Skeletal muscle satellite cell (primary cell): ENCODE results near the gene MFAP1.
"Not testable (repeated sequence)": the region's sequence is repeated elsewhere in the genome, so short reads cannot be mapped to it uniquely, and the experiment has no call there.

Experiments
- H3K27me3 ChIP-seq: 2 replicates; pipeline ENCODE4 v1.7.0; 2013; ENCODE audit warnings: low read length; ENCODE audit not compliant: control insufficient read depth, insufficient read depth
- H3K36me3 ChIP-seq: 2 replicates; pipeline ENCODE4 v1.7.0; 2013; ENCODE audit warnings: mild to moderate bottlenecking, control low read depth, low read length; ENCODE audit not compliant: insufficient read depth
- H3K4me1 ChIP-seq: 2 replicates; pipeline ENCODE4 v1.7.0; 2013; ENCODE audit warnings: low read length; ENCODE audit not compliant: control insufficient read depth, insufficient read depth
- H3K4me2 ChIP-seq: 2 replicates; pipeline ENCODE4 v1.7.0; 2013; ENCODE audit warnings: mild to moderate bottlenecking, low read length
- H3K4me3 ChIP-seq: 2 replicates; pipeline ENCODE4 v1.7.0; 2013; ENCODE audit warnings: low read length
- H3K9ac ChIP-seq: 2 replicates; pipeline ENCODE4 v1.7.0; 2013; ENCODE audit warnings: mild to moderate bottlenecking, low read depth, low read length, moderate library complexity
- H3K9me3 ChIP-seq: replicated peaks from 2 replicates; pipeline ENCODE4 v1.7.0; 2013; ENCODE audit warnings: mild to moderate bottlenecking, control low read depth, low read length

Gene MFAP1

DNA sequence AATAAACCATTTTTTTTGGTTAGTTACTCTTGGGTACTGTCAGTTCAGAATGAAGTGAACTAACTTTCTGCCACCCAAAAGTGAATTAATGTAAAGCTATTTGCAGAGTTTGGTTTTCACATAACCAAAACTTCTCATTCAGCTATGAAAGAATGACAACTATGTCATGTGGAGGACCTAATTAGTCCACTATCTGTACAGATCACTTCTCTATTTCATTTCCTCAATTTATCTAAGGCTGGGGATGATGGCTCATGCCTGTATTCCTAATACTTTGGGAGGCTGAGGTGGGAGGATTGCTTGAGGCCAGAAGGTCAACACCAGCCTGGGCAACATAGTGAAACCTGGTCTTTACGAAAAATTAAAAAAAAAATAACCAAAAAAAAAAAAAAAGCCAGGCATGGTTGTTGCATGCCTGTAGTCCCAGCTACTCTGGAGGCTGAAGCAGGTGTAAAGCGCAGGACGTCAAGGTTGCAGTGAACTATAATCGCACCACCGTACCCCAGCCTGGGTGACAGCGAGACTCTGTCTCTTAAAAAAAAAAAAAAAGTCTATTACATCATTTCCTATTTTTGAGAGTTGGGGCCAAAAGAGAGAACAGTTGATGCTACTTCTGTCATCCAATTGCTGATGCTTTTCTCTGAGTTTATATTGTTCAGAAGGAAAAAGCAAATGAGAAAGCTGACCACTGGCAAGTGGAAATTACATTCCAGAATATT, 15.4 kb downstream of the MFAP1 start:
- no peak overlapping the region for H3K9ac ChIP-seq
- no peaks in the 10 kb centered on the region for H3K4me1 ChIP-seq
- no peak overlapping the region for H3K4me2 ChIP-seq
- no peak overlapping the region for H3K4me3 ChIP-seq
- no peaks in the 10 kb centered on the region for H3K27me3 ChIP-seq
- H3K36me3 ChIP-seq = peaks cover 68% of the 10 kb centered on the region
- H3K9me3 ChIP-seq = no peaks in the 10 kb centered on the region

DNA sequence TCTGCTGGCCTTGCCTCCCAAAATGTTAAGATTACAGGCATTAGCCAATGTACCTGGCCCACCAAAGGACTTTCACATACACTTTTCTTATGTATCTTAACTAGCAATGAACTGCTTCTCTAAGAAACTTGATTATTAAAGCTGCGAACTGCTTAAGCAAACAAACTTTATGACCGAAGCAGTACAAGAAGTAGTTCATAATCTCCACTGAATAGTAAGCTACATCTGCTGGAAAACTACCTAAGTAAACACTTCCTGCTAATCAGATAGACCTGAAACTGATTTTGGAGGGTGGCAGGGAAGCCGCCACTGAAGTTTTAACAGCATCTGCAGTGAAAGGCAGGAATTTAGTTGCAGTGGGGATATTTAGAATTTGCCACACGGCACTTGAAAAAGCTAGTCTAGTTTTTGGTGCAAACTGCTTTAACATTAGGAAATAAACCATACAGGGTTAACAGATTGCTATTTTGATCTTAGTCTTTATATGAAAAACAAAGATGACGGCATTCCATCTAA, 16.0 kb downstream of the MFAP1 start:
- peaks cover 63% of the 10 kb centered on the region for H3K36me3 ChIP-seq
- H3K9ac ChIP-seq = no peak overlapping the region
- no peaks in the 10 kb centered on the region for H3K4me1 ChIP-seq
- H3K4me2 ChIP-seq = no peak overlapping the region
- no peaks in the 10 kb centered on the region for H3K9me3 ChIP-seq
- H3K4me3 ChIP-seq = no peak overlapping the region
- no peaks in the 10 kb centered on the region for H3K27me3 ChIP-seq

DNA sequence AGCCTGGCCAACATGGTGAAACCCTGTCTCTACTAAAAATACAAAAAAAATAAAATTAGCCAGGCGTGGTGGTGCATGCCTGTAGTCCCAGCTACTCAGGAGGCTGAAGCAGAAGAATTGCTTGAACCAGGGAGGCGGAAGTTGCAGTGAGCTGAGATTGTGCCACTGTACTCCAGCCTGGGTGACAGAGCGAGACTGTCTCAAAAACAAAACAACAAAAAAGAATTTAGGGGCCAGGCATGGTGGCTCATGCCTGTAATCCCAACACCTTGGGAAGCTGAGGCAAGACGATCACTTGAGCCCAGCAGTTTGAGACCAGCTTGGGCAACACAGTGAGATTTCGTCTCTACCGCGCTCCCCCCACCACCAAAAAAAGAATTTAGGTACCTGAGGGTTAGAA, 21.8 kb downstream of the MFAP1 start:
- H3K4me3 ChIP-seq, H3K27me3 ChIP-seq, H3K9me3 ChIP-seq, H3K9ac ChIP-seq, H3K4me2 ChIP-seq: not testable (repeated sequence)
- peaks cover 11% of the 10 kb centered on the region for H3K4me1 ChIP-seq
- H3K36me3 ChIP-seq = peaks cover 57% of the 10 kb centered on the region

DNA sequence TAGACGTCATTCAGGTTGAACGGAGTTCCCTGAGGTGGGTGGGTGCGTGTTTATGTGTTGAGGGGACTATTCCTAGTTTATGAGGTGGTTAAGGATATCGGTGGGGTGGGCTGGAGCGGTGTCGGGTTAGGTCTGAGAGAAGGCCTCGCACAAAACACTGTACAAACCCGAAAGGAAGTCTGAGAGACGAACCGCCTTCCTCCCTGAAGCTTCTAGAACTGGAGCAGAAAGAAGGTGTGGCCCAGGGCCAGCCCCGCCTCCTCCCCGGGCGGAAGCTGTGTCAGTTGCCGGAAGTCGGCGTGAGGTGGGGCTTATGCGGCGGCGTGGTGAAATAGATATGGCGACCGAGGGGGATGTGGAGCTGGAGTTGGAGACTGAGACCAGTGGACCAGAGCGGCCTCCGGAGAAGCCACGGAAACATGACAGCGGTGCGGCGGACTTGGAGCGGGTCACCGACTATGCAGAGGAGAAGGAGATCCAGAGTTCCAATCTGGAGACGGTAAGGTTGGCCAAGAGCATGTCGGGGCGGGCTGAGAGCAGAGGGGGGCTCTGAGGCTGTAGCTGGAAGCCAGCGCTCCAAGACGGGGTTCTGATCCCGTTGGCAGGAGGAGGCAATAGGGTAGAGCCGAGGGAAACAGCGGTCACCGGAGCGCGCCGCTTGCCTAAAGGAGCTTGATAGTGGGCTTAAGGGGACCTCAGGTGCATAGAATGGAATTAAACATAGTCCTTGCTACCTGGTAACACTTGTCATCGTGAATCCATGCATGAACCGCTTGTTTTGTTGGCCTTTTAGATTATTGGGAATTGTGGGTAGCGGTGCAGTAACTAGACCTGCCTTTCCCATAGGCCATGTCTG, 24.0 kb downstream of the MFAP1 start, which contains the start of gene HYPK:
TSS of gene HYPK (plus strand) at position 314 of the 856 bp plus-strand sequence. CDS start at position 338, 24 bp downstream.
- H3K4me1 ChIP-seq = peaks cover 15% of the 10 kb centered on the region
- H3K9ac ChIP-seq = peak within 1 kb of the TSS; percentile 87
- no peaks in the 10 kb centered on the region for H3K9me3 ChIP-seq
- peak within 1 kb of the TSS; percentile 88 for H3K4me3 ChIP-seq
- H3K27me3 ChIP-seq = no peaks in the 10 kb centered on the region
- H3K4me2 ChIP-seq = peak within 1 kb of the TSS; percentile 85
- peaks cover 64% of the 10 kb centered on the region for H3K36me3 ChIP-seq

DNA sequence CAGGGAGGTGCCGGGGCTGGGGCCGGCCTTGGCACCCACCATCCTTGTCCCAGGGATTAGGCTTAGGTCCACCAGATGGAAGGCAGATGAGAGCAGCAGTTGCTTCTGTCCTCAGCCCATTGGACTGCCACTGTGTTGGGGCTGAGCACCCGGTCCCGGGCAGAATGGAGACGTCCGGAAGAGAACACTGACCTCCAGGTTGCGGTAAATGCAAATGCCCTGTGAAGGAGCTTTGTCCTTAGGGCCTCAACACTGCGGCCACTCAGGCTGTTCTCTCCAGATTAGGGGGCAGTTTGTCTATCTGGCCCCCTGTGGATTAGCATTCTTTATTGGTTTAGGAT, 24.6 kb downstream of the MFAP1 start, which contains the start of gene SERINC4:
TSS of gene SERINC4 (minus strand) at position 276 of the 341 bp plus-strand sequence. CDS start at position 42, 234 bp downstream.
- H3K27me3 ChIP-seq = no peaks in the 10 kb centered on the region
- peaks cover 20% of the 10 kb centered on the region for H3K4me1 ChIP-seq
- peak within 1 kb of the TSS; percentile 85 for H3K4me2 ChIP-seq
- H3K9ac ChIP-seq = peak within 1 kb of the TSS; percentile 87
- H3K36me3 ChIP-seq = peaks cover 65% of the 10 kb centered on the region
- H3K9me3 ChIP-seq = no peaks in the 10 kb centered on the region
- H3K4me3 ChIP-seq = peak within 1 kb of the TSS; percentile 88

DNA sequence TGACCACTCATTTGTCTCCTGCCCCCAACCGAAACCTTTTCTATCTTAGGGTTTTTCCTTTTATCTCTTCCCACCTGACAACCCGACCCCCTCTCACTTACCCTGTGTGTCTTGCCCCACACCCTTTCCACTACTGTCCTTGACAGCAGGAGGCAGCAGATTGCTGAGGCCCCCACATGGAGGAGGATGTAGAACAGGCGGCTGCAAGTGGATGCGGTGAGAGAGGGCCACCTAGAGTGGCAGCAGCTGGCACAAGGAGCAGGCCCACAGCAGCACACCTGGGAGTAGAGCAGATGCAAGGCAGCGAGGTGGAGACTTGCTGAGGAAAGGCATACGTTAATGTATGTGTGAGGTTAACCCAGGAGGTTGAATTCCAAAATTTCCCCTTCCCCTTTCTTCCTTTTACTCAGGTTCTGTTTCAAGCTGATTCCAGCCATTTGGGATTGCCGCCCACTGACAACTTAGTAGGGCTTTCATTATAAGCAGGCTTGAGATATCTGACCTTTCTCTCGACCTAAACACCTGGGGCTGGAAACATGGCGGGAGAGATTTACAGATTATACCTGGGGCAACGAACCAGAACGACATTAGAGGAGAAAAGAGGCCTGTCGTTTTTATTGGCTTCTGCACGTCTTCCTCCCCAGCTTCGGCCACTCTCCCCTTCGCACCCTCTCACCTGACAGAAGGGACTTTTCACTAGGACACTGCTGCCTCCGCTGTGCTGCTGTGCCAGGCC, 25.1 kb downstream of the MFAP1 start:
- Histone ChIP-seq H3K9ac (peak overlapping the region; percentile 87), H3K4me2 (no peak overlapping the region), H3K27me3 (no peaks in the 10 kb centered on the region), H3K36me3 (peaks cover 62% of the 10 kb centered on the region), H3K4me3 (no peak overlapping the region), H3K4me1 (peaks cover 26% of the 10 kb centered on the region), H3K9me3 (no peaks in the 10 kb centered on the region)

DNA sequence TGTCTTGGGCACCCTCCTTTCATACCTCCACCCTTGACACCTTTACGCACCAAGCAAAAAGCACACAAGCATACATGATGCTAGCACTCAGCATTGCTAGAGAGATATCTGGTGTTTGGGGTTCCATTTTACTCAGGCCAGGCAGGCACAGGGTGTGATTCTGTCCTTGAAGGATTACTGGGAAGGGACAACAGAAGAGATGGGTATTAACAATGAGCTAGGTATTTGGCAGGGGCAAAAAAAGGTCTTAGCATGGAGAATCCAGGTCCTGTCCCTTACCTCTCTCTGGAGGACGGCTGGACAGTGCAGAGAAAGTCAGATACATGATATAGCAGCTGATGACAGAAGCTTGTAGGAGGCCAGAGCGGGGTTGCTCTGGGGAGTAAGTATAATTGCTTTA, 27.9 kb downstream of the MFAP1 start:
- H3K36me3 ChIP-seq = peaks cover 66% of the 10 kb centered on the region
- H3K9ac ChIP-seq = no peak overlapping the region
- H3K27me3 ChIP-seq = no peaks in the 10 kb centered on the region
- peaks cover 39% of the 10 kb centered on the region for H3K4me1 ChIP-seq
- H3K4me2 ChIP-seq = no peak overlapping the region
- H3K9me3 ChIP-seq = no peaks in the 10 kb centered on the region
- no peak overlapping the region for H3K4me3 ChIP-seq

DNA sequence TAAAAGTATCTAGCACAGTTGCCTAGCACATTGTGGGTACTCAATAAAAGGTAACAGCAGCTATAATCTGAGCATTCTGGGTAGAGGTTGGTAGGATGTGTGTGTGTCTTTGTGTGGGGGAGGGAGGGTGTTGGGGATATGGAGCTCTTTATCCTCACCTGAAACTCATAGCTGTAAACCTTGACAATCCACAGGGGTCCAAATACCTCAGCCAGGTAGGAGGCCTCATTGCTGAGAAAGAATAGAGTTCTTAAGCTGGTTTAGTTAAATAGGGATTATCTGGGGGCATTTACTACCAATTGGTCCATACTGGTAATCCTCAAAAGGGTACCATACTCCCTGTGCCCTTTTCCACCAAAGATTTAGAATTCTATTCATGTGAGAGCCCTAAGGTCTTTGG, 28.5 kb downstream of the MFAP1 start:
- Histone ChIP-seq H3K4me3 (no peak overlapping the region), H3K27me3 (no peaks in the 10 kb centered on the region), H3K9me3 (no peaks in the 10 kb centered on the region), H3K4me2 (no peak overlapping the region), H3K4me1 (peaks cover 37% of the 10 kb centered on the region), H3K9ac (no peak overlapping the region), H3K36me3 (peaks cover 64% of the 10 kb centered on the region)

DNA sequence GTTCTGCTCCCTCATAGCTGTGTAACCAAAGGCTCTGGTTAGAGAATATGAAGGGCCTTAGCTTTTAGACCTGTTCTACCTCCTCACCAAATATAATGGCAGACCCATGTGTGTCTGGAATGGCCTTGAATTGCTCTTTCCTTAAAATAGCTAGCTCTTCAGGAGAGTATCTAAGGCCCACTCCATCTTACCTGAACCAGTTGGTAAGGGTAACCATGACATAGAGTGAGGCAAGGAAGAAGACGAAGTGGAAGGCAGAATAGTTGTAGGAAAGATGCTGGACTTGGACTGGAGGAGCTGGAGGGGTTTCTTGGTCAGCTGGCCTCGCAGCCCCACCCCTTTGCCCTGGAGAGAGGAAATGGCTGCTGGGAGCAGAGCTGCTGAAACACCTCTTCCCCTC, 29.3 kb downstream of the MFAP1 start:
- Histone ChIP-seq H3K27me3 (no peaks in the 10 kb centered on the region), H3K36me3 (peaks cover 64% of the 10 kb centered on the region), H3K9ac (no peak overlapping the region), H3K4me3 (peak overlapping the region; percentile 99), H3K4me1 (peaks cover 36% of the 10 kb centered on the region), H3K9me3 (no peaks in the 10 kb centered on the region), H3K4me2 (peak overlapping the region; percentile 91)

DNA sequence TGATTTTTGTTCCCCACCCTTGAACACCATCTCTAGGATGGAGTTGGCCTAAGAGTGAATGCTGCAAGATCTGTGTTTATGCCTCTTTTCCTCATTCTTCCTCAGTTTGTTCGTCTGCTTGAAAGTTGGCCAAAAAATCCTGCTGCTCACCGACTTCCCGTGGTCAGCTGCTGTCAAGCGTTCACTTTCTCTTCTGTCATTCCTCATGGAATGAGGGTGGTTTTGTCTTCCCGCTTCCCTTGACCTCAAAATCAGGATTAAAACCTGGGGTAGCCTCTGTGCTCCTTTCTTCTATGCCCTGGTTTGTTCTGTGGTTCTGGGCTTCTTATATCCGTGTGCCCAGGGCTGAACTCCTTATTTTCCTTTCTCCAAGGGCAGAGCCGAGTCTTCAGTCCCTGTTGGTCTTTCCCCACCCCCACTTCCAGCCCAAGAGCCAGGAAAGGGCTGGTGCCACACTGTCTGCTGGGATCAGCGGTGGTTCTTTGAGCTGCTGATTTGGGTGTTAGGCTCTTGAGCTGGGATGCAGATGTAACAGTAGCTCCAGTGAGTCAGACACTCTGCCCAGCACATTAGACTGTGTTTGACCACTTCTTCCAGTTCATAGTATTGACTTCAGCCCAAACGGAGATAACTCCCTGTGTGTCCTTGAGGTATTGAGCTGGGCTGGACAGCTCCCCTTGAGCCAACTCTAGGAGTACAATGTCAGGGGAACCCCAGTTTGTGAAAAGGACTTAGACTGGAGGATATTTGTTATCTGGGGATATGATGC, 30.0 kb downstream of the MFAP1 start:
- Histone ChIP-seq H3K4me3 (peak overlapping the region; percentile 99), H3K9ac (peak overlapping the region; percentile 100)

More for the DNA sequence above, 30.0 kb downstream of the MFAP1 start:
- peak overlapping the region; percentile 91 for H3K4me2 ChIP-seq
- H3K4me1 ChIP-seq = peaks cover 31% of the 10 kb centered on the region
- H3K36me3 ChIP-seq = peaks cover 57% of the 10 kb centered on the region
- no peaks in the 10 kb centered on the region for H3K9me3 ChIP-seq
- H3K27me3 ChIP-seq = no peaks in the 10 kb centered on the region
